Heart left ventricle (tissue), 16 donors: ENCODE measurements around the gene P2RY12. TPM values are rescaled to one million over a fixed set of nuclear protein-coding genes. Genes with fewer than 3 reads are reported as not detected.

Experiments
- ATAC-seq, 4 donors: fragments of 200-7000 bp; cut with Tn5 transposase; one replicate each; pipeline ENCODE4 v1.9.1; 2020 to 2022; ENCODE audit warnings: moderate library complexity in 4 of 4, mild to moderate bottlenecking in 3 of 4, moderate number of reproducible peaks in 1 of 4
- DNase-seq, 5 donors: peaks; one replicate each; pipeline ENCODE4 v3.0.0-alpha.2; 2020
- H3K27ac ChIP-seq, 12 donors: fragments of 200-600 bp; sonication (generic) in 4 of 12; one replicate each; pipeline versions ENCODE4 v1.5.0 to v1.8.0; 2016 to 2022; ENCODE audit warnings: mild to moderate bottlenecking in 2 of 12
- H3K27me3 ChIP-seq, 9 donors: fragments of 200-600 bp; sonication (generic) in 2 of 9; one replicate each; pipeline versions ENCODE4 v1.5.1 to v1.8.0; 2016 to 2022; ENCODE audit warnings: mild to moderate bottlenecking in 3 of 9
- H3K36me3 ChIP-seq, 9 donors: fragments of 200-600 bp; sonication (generic) in 2 of 9; one replicate each; pipeline versions ENCODE4 v1.5.0 to v1.8.0; 2018 to 2022; ENCODE audit warnings: mild to moderate bottlenecking in 2 of 9
- H3K4me1 ChIP-seq, 12 donors: fragments of 200-600 bp; sonication (generic) in 4 of 12; one replicate each; pipeline versions ENCODE4 v1.5.0 to v1.8.0; 2016 to 2022; ENCODE audit warnings: mild to moderate bottlenecking in 3 of 12
- H3K4me3 ChIP-seq, 12 donors: fragments of 200-600 bp; sonication (generic) in 4 of 12; one replicate each; pipeline versions ENCODE4 v1.5.0 to v1.8.0; 2017 to 2022; ENCODE audit warnings: mild to moderate bottlenecking in 9 of 12, moderate library complexity in 4 of 12
- H3K9me3 ChIP-seq, 12 donors: fragments of 200-600 bp; sonication (generic) in 4 of 12; one replicate each; pipeline versions ENCODE4 v1.5.0 to v1.8.0; 2016 to 2022; ENCODE audit warnings: mild to moderate bottlenecking in 1 of 12
- POLR2A ChIP-seq, 2 donors: fragments of 450-650 bp; IDR thresholded peaks; one replicate each; pipeline ENCODE4 v1.6.1; 2017; ENCODE audit warnings: antibody characterized with exemption in 2 of 2, mild to moderate bottlenecking in 2 of 2, moderate library complexity in 2 of 2
- WGBS, 4 donors: extraction: QIAGEN DNeasy Blood & Tissue Kit in 2 of 4; methylation state at CpG; one replicate each; pipeline versions ENCODE4 v1.1.5 to v1.1.7; 2013 to 2018; 5-methylcytosine and 5-hydroxymethylcytosine counted together
- intact Hi-C, 10 donors: fragments of 100-400 bp; cut with DNase I; formaldehyde crosslinking; loops; one replicate each; pipeline versions ENCODE4 v1.11.1 to v1.14.2; 2022
- polyA plus RNA-seq, 2 donors: library from polyadenylated mRNA; stranded (reverse); fragments of 200-250 nt; gene quantifications; one replicate each; pipeline ENCODE4 v1.2.3, GENCODE V29; 2013
- total RNA-seq, 9 donors: library from RNA; depleted of rRNA in 2 of 9; stranded (reverse); fragments of >200 nt in 2 of 9; fragmentation: NEBNext Ultra II Directional in 3 of 9; extraction: Animal tissue kit (Norgen Biotek cat#: 25700) in 3 of 9; gene quantifications; one replicate each; pipeline versions ENCODE4 v1.1.0 to v1.2.4, GENCODE V29; 2016 to 2023
- TF ChIP-seq, protein P1 (sequence below), 12 donors: fragments of 200-600 bp; sonication (generic) in 4 of 12; IDR thresholded peaks; one replicate each; pipeline versions ENCODE4 v1.5.0 to v1.8.0; 2018 to 2022; ENCODE audit warnings: antibody characterized with exemption in 12 of 12, mild to moderate bottlenecking in 5 of 12
- donor health status: ischemic (EF 13 %, LVEDD 7.1; RV severe dilation, severe dysfunction).
- donor health status: healthy with polysubstance abuse.
- donor health status: DM: no; HTN: yes; CAD: no.
- donor health status: DM: no; HTN: no; CAD: no.
- donor health status: ischemic (EF 25% LVEDD 6.9; RV normal size, moderate dysfunction).
- donor health status: ischemic (EF 25% LVEDD 5.7; RV mildly dilated, moderate dysfunction).
- donor health status: healthy.
- donor health status: DM: yes; HTN: yes; CAD: no.
- donor health status: ischemic (EF 35%, LVEDD 5.7; RV mildly dilated, moderate dysfunction).
- donor health status: nonischemic (EF 11% LVEDD 7.7; RV severe dilation, severe dysfunction).
- donor health status: DM: yes; HTN: yes; CAD: no.
- donor health status: PGD.
- donor health status: ischemic (EF 29% LVEDD 5.4; RV normal size, mild dysfunction).
- donor health status: nonischemic (EF 23%, LVEDD 6.1; RV moderate dilation, normal function).

P2RY12 gene
- total and polyA plus RNA-seq, 11 donors: 0.26 to 3.4 (median 0.56) TPM

DNA sequence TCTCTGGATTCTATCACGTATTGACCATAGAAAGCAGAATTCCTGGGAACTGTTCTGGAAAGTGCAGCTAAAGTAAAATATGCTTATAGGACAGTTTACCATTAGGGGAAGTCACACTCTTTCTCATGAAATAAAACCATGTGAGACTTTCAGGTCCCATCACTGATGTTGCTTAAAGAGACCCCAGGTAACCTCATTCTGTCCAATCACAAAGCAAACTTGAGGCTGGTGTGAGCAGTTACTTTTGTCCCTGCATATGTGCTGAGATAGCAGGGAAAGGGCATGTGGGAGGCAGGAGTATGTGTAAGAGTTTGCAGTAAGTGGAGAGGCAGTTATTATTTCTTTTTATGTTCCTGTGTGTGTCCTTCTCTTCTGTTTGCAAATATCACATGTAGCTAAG, 84.0 kb downstream of the P2RY12 start:
- 73 to 85% (median 77%) methylated on average over 1 of the region's 1 CpG for WGBS, 4 donors
- no peaks in the 10 kb centered on the region for H3K9me3 ChIP-seq
- intact Hi-C loops: no loop called here
- DNase-seq (no peak), ATAC-seq (no peak)
- H3K4me1 ChIP-seq: peaks cover 0 to 5% (median 0%) of the 10 kb centered on the region in 12 donors
- H3K27me3 ChIP-seq: peaks cover 0 to 3% (median 0%) of the 10 kb centered on the region in 9 donors
- no peaks in the 10 kb centered on the region for H3K36me3 ChIP-seq
- H3K4me3 ChIP-seq: no peak overlapping the region
- no peak for TF ChIP-seq POLR2A (IDR thresholded peaks at IDR 0.05)
- TF ChIP-seq, protein P1, sequence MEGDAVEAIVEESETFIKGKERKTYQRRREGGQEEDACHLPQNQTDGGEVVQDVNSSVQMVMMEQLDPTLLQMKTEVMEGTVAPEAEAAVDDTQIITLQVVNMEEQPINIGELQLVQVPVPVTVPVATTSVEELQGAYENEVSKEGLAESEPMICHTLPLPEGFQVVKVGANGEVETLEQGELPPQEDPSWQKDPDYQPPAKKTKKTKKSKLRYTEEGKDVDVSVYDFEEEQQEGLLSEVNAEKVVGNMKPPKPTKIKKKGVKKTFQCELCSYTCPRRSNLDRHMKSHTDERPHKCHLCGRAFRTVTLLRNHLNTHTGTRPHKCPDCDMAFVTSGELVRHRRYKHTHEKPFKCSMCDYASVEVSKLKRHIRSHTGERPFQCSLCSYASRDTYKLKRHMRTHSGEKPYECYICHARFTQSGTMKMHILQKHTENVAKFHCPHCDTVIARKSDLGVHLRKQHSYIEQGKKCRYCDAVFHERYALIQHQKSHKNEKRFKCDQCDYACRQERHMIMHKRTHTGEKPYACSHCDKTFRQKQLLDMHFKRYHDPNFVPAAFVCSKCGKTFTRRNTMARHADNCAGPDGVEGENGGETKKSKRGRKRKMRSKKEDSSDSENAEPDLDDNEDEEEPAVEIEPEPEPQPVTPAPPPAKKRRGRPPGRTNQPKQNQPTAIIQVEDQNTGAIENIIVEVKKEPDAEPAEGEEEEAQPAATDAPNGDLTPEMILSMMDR (IDR thresholded peaks at IDR 0.05): no peak
- no peak overlapping the region for H3K27ac ChIP-seq

DNA sequence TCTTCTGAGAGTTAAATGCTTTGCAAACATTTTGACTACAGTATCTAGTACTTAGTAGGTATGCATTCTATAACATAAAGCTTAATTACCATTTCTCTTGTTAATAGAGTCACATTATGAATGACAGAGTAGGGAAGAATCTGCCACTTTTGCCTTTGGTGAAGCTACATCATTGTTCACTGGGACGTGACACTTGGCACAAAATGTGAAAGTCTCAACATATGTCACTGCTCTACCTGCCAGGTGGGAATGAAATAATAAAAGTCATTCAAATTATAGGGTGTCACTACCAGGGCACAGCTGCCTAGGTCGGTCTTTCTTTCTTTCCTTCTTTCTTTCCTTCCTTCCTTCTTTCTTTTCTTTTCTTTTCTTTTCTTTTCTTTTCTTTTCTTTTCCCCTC, 85.5 kb downstream of the P2RY12 start:
- H3K4me1 ChIP-seq: no peaks in the 10 kb centered on the region
- ATAC-seq (no peak), DNase-seq (no peak)
- H3K27ac ChIP-seq: no peak overlapping the region
- intact Hi-C loops: loop anchor here in 2 of 10 donors (10.0 kb wide), 2 partner anchors 504 to 616 kb away; no protein-coding TSS in a partner anchor
- TF ChIP-seq POLR2A (IDR thresholded peaks at IDR 0.05): no peak
- TF ChIP-seq, protein P1 (IDR thresholded peaks at IDR 0.05): no peak
- H3K27me3 ChIP-seq: peaks cover 0 to 3% (median 0%) of the 10 kb centered on the region in 9 donors
- no peaks in the 10 kb centered on the region for H3K36me3 ChIP-seq
- H3K9me3 ChIP-seq: no peaks in the 10 kb centered on the region
- WGBS, 4 donors: 76 to 88% (median 84%) methylated on average over 2 of the region's 2 CpGs
- H3K4me3 ChIP-seq: no peak overlapping the region

DNA sequence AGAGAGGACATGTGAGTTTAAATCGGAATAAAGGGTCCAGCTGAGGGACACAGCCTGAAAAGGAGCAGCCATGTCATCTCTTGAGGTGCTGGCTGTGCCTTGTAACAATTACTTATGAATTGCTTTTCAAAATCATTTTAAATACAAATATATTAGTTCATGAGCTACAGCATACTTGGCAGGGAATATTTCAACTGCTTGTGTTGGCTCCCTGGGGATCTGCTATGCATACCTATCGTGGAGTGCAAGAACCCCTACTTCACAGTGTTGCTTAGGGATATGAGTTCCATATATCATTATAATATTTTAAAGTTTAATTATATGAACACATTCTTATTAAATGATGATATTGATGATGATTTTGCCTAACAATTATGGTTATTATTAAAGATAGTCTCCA, 87.1 kb downstream of the P2RY12 start:
- 50 to 80% (median 55%) methylated on average over 2 of the region's 2 CpGs for WGBS, 4 donors
- DNase-seq: no peak
- intact Hi-C loops: loop anchor here in 2 of 10 donors (10.0 kb wide), 2 partner anchors 503 to 617 kb away; no protein-coding TSS in a partner anchor
- no peaks in the 10 kb centered on the region for H3K36me3 ChIP-seq
- H3K4me1 ChIP-seq: no peaks in the 10 kb centered on the region
- H3K27me3 ChIP-seq: peaks cover 0 to 3% (median 0%) of the 10 kb centered on the region in 9 donors
- H3K9me3 ChIP-seq: no peaks in the 10 kb centered on the region
- no peak for ATAC-seq
- no peak overlapping the region for H3K4me3 ChIP-seq
- TF ChIP-seq, protein P1 (IDR thresholded peaks at IDR 0.05): no peak
- no peak for TF ChIP-seq POLR2A (IDR thresholded peaks at IDR 0.05)
- H3K27ac ChIP-seq: no peak overlapping the region

DNA sequence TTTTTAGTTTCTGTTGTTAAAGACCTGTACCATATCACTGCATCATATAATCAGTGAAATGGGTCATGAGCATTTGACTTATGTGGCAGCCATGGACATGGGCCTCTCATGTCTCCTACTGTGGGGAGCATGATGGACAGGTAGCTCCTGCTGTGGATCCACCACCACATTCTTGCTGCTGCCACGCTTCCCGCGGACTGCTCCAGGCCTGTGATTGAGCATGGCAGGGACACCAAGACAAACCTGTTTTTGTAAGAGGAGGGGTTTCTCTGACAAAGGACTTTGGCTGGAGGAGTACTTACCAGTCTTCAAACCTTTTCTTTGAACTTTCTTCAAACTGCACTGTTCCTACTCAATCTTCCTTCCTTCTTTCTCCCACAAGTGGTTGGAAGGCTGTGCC, 88.3 kb downstream of the P2RY12 start:
- no peaks in the 10 kb centered on the region for H3K9me3 ChIP-seq
- H3K4me3 ChIP-seq: no peak overlapping the region
- no peaks in the 10 kb centered on the region for H3K4me1 ChIP-seq
- no peak overlapping the region for H3K27ac ChIP-seq
- intact Hi-C loops: loop anchor here in 2 of 10 donors (10.0 kb wide), 2 partner anchors 501 to 619 kb away; no protein-coding TSS in a partner anchor
- H3K36me3 ChIP-seq: no peaks in the 10 kb centered on the region
- DNase-seq: no peak
- TF ChIP-seq, protein P1 (IDR thresholded peaks at IDR 0.05): no peak
- no peak for TF ChIP-seq POLR2A (IDR thresholded peaks at IDR 0.05)
- H3K27me3 ChIP-seq: peaks cover 0 to 3% (median 0%) of the 10 kb centered on the region in 9 donors
- ATAC-seq: no peak
- WGBS, 4 donors: 83 to 90% (median 88%) methylated on average over 3 of the region's 3 CpGs
